ENCODE data around the gene DLGAP1. TPM values are rescaled to one million over a fixed set of nuclear protein-coding genes. Genes with fewer than 3 reads are reported as not detected.

The DLGAP1 gene
- total and polyA plus RNA-seq, 4 donors: 0.06 to 1.2 (median 0.17) TPM; not detected in 1

- peaks cover 0 to 12% (median 3%) of the 10 kb centered on the region in 4 donors for H3K4me1 ChIP-seq (ENCODE audit: control insufficient read depth in 4 of 4, insufficient read depth in 4 of 4, low read length in 3 of 4)
- DNase-seq (ENCODE audit: low spot score): no peak
- H3K9ac ChIP-seq (ENCODE audit: low read depth in 1 of 2, low read length in 2 of 2): no peak overlapping the region
- 97% methylated on average over 4 of the region's 4 CpGs for WGBS
- TF ChIP-seq REST (IDR thresholded peaks at IDR 0.05) (no peak), TAF1 (conservative IDR thresholded peaks at IDR 0.05) (no peak), YY1 (IDR thresholded peaks at IDR 0.05) (no peak), GABPA (IDR thresholded peaks at IDR 0.05 in 1 of 2, conservative IDR thresholded peaks at IDR 0.05 in 1 of 2) (no peak), RAD21 (IDR thresholded peaks at IDR 0.05) (no peak), MAX (IDR thresholded peaks at IDR 0.05) (no peak), HNF4G (IDR thresholded peaks at IDR 0.05) (no peak), ZBTB33 (IDR thresholded peaks at IDR 0.05) (no peak), RXRA (IDR thresholded peaks at IDR 0.05) (no peak), FOXA1 (IDR thresholded peaks at IDR 0.05) (no peak), CTCF (IDR thresholded peaks at IDR 0.05; ENCODE audit: low read depth, low read length, missing input control) (no peak), SP1 (IDR thresholded peaks at IDR 0.05) (no peak)
- no peak overlapping the region for H3K27ac ChIP-seq (ENCODE audit: low read depth in 1 of 2, low read length in 2 of 2)
- H3K27me3 ChIP-seq (ENCODE audit: control insufficient read depth in 4 of 4, insufficient read depth in 4 of 4, low read length in 3 of 4): no peaks in the 10 kb centered on the region
- H3K36me3 ChIP-seq (ENCODE audit: control insufficient read depth in 4 of 4, insufficient read depth in 3 of 4, low read depth in 1 of 4, low read length in 3 of 4): no peaks in the 10 kb centered on the region
- H3K4me3 ChIP-seq (ENCODE audit: low read depth in 1 of 3, low read length in 3 of 3): no peak overlapping the region
- H3K9me3 ChIP-seq (ENCODE audit: control insufficient read depth in 4 of 4, low read length in 3 of 4): no peaks in the 10 kb centered on the region
Observed at GRCh38 chr18:3619746-3620145, 835.4 kb downstream of the DLGAP1 start.

- H3K4me1 ChIP-seq (ENCODE audit: control insufficient read depth in 4 of 4, insufficient read depth in 4 of 4, low read length in 3 of 4): peaks cover 0 to 6% (median 3%) of the 10 kb centered on the region in 4 donors
- 97% methylated on average over 3 of the region's 3 CpGs for WGBS
- no peak overlapping the region for H3K9ac ChIP-seq (ENCODE audit: low read depth in 1 of 2, low read length in 2 of 2)
- no peak for DNase-seq (ENCODE audit: low spot score)
- H3K27me3 ChIP-seq (ENCODE audit: control insufficient read depth in 4 of 4, insufficient read depth in 4 of 4, low read length in 3 of 4): no peaks in the 10 kb centered on the region
- H3K9me3 ChIP-seq (ENCODE audit: control insufficient read depth in 4 of 4, low read length in 3 of 4): no peaks in the 10 kb centered on the region
- H3K4me3 ChIP-seq (ENCODE audit: low read depth in 1 of 3, low read length in 3 of 3): no peak overlapping the region
- TF ChIP-seq RXRA (IDR thresholded peaks at IDR 0.05): no peak
- TF ChIP-seq GABPA (IDR thresholded peaks at IDR 0.05 in 1 of 2, conservative IDR thresholded peaks at IDR 0.05 in 1 of 2): no peak
- TF ChIP-seq ZBTB33 (IDR thresholded peaks at IDR 0.05): no peak
- no peak for TF ChIP-seq CTCF (IDR thresholded peaks at IDR 0.05; ENCODE audit: low read depth, low read length, missing input control)
- no peak for TF ChIP-seq SP1 (IDR thresholded peaks at IDR 0.05)
- no peaks in the 10 kb centered on the region for H3K36me3 ChIP-seq (ENCODE audit: control insufficient read depth in 4 of 4, insufficient read depth in 3 of 4, low read depth in 1 of 4, low read length in 3 of 4)
- H3K27ac ChIP-seq (ENCODE audit: low read depth in 1 of 2, low read length in 2 of 2): no peak overlapping the region
Observed at GRCh38 chr18:3619222-3619621, 835.9 kb downstream of the DLGAP1 start.

Data from liver (tissue), 9 donors.